OCI-LY1 (cell line): ENCODE results near the gene KCNJ4.

Experiments used
- H2AFZ ChIP-seq: fragments of 200-600 bp; sonication (generic), shearing (Covaris generic); 2 replicates; pipeline ENCODE4 v1.6.0; 2014; ENCODE audit warnings: antibody characterized with exemption, mild to moderate bottlenecking, low read length
- H3F3A ChIP-seq: fragments of 200-600 bp; sonication (generic), shearing (Covaris generic); 2 replicates; pipeline ENCODE4 v1.6.0; 2014; ENCODE audit warnings: mild to moderate bottlenecking, antibody characterized with exemption, low read length, moderate library complexity; ENCODE audit not compliant: insufficient read depth
- H3K27ac ChIP-seq: fragments of 200-600 bp; sonication (generic); 2 replicates; pipeline ENCODE4 v1.5.1; 2014; ENCODE audit warnings: low read length, mixed run types, mild to moderate bottlenecking, low read depth; ENCODE audit not compliant: poor library complexity, severe bottlenecking
- H3K27me3 ChIP-seq: fragments of 200-600 bp; sonication (generic); 2 replicates; pipeline ENCODE4 v1.6.0; 2014; ENCODE audit warnings: antibody characterized with exemption, mild to moderate bottlenecking, low read length, moderate library complexity; ENCODE audit not compliant: insufficient read depth
- H3K36me3 ChIP-seq: fragments of 200-600 bp; sonication (generic); 2 replicates; pipeline ENCODE4 v1.6.1; 2014; ENCODE audit warnings: mild to moderate bottlenecking, antibody characterized with exemption, low read length, moderate library complexity, mixed read lengths; ENCODE audit not compliant: insufficient read depth
- H3K4me1 ChIP-seq: fragments of 200-600 bp; sonication (generic); 2 replicates; pipeline ENCODE4 v1.5.1; 2014; ENCODE audit warnings: mild to moderate bottlenecking, low read length, moderate library complexity; ENCODE audit not compliant: insufficient read depth, severe bottlenecking
- H3K4me2 ChIP-seq: fragments of 200-600 bp; sonication (generic), shearing (Covaris generic); 2 replicates; pipeline ENCODE4 v1.6.1; 2014; ENCODE audit warnings: low read length
- H3K4me3 ChIP-seq: fragments of 200-600 bp; sonication (generic); 2 replicates; pipeline ENCODE4 v1.5.1; 2014; ENCODE audit warnings: low read length, low read depth, mild to moderate bottlenecking, mixed read lengths; ENCODE audit not compliant: poor library complexity, severe bottlenecking
- H3K79me2 ChIP-seq: fragments of 200-600 bp; shearing (Covaris generic); 2 replicates; pipeline ENCODE4 v1.6.1; 2016; ENCODE audit warnings: mixed run types, low read length, mixed read lengths; ENCODE audit not compliant: insufficient read depth
- H3K9ac ChIP-seq: fragments of 200-600 bp; sonication (generic), shearing (Covaris generic); 2 replicates; pipeline ENCODE4 v1.6.1; 2014; ENCODE audit warnings: mild to moderate bottlenecking, low read length, mixed read lengths
- H3K9me2 ChIP-seq: fragments of 200-600 bp; sonication (generic), shearing (Covaris generic); 2 replicates; pipeline ENCODE4 v1.6.1; 2014; ENCODE audit warnings: low read depth, mild to moderate bottlenecking, low read length, mixed read lengths
- H3K9me3 ChIP-seq: fragments of 200-600 bp; shearing (Covaris generic); 2 replicates; pipeline ENCODE4 v1.6.1; 2014; ENCODE audit warnings: low read length, mixed read lengths
- H4K20me1 ChIP-seq: fragments of 200-600 bp; sonication (generic), shearing (Covaris generic); 2 replicates; pipeline ENCODE4 v1.6.0; 2016; ENCODE audit warnings: mild to moderate bottlenecking, low read length; ENCODE audit not compliant: insufficient read depth
- CTCF ChIP-seq: fragments of 200-600 bp; sonication (generic), shearing (Covaris generic); IDR thresholded peaks from 2 replicates; pipeline ENCODE4 v1.5.1; 2017; ENCODE audit warnings: mild to moderate bottlenecking, antibody characterized with exemption, low read length, moderate library complexity, mixed read lengths
- EZH2 ChIP-seq: fragments of 200-600 bp; sonication (generic), shearing (Covaris generic); IDR thresholded peaks from 2 replicates; pipeline ENCODE4 v1.8.0; 2017; ENCODE audit warnings: borderline replicate concordance, mixed run types, mild to moderate bottlenecking, antibody characterized with exemption, low read length, moderate library complexity, mixed read lengths

The KCNJ4 gene

DNA sequence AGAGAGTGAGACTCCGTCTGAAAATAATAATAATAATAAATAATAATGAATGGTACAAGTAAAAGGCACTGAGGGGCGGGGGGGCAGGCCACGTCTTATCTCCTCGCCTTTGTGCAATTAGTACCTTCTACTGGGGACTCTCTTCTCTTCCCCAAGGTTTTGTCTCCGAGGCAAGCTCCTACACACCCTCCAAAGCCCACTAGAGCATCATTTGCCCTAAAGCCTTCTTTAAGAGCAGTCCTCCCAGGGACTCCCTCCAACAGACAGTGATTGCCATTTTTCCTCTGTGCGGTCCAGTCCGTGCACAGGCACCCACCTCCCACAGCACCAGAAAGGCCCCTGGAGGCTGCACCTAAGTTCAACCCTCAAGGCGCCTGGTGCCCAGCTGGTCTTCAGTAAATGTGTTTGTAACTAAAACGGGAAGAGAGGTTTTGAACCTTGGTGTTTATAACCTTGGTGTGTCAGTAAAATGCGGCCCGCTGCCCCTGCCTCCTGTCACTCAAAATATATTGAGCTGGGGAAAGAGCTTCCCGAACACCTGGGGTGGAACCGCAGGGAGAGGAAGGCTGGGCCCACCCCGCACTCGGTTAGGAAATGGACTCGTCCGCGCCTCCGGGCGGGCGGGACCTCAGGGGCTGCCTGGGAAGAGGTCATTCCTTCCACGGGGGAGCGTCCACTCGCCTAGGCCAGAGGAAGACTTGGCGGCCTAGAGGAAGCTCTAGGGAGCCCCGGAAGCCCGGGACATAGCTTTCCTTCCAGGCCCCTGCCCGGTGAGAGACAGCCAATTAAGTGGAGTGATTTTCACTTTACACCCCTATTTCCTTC, 8.2 kb upstream of the KCNJ4 start:
- H3K79me2 ChIP-seq, result no peaks in the 10 kb centered on the region
- H3K4me3 ChIP-seq, result no peak overlapping the region
- no peak for TF ChIP-seq EZH2
- no peak for TF ChIP-seq CTCF
- H4K20me1 ChIP-seq, result no peaks in the 10 kb centered on the region
- H3K9me2 ChIP-seq, result no peaks in the 10 kb centered on the region
- no peak overlapping the region for H3K27ac ChIP-seq
- H3K9me3 ChIP-seq, result no peaks in the 10 kb centered on the region
- no peak overlapping the region for H3K4me2 ChIP-seq
- no peaks in the 10 kb centered on the region for H3K36me3 ChIP-seq
- no peak overlapping the region for H3K9ac ChIP-seq
- H2AFZ ChIP-seq, result no peak overlapping the region
- H3K27me3 ChIP-seq, result 0 out of 2 replicates have a peak, but pooled peaks cover 16% of the 10 kb centered on the region
- H3F3A ChIP-seq, result no peaks in the 10 kb centered on the region
- peaks cover 15% of the 10 kb centered on the region for H3K4me1 ChIP-seq

GRCh38 chr22:38461414-38462081, 6.5 kb upstream of the KCNJ4 start:
- Histone ChIP-seq H3K27me3 (0 out of 2 replicates have a peak, but pooled peaks cover 16% of the 10 kb centered on the region), H3K36me3 (no peaks in the 10 kb centered on the region), H3K9me2 (no peaks in the 10 kb centered on the region), H3K4me1 (peaks cover 15% of the 10 kb centered on the region), H3K4me2 (no peak overlapping the region; the same call in 1 of the 2 replicates), H3K9me3 (no peaks in the 10 kb centered on the region), H3F3A (no peaks in the 10 kb centered on the region), H3K27ac (no peak overlapping the region), H2AFZ (no peak overlapping the region), H3K79me2 (no peaks in the 10 kb centered on the region), H4K20me1 (no peaks in the 10 kb centered on the region), H3K9ac (no peak overlapping the region), H3K4me3 (no peak overlapping the region)
- TF ChIP-seq EZH2 (no peak), CTCF (no peak)

DNA sequence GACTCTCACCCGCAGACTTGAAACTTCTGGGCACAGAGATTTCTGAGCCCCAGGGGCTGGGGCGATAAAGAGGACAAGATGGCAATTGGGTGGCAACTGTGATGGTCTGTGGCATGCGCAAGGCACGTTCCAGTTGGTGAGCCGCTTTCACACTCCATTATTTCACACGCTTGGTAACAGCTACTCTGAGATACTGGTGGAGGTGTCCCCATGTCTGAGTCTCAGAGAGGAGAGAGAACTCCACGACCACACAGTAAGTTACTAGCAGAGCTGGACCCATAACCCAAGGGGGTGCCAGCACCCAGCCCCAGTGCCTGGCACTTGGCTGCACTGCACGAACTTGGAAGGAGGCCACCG, 6.0 kb upstream of the KCNJ4 start:
- H3K4me2 ChIP-seq, result no peak overlapping the region; the same call in 1 of the 2 replicates
- peaks cover 15% of the 10 kb centered on the region for H3K4me1 ChIP-seq
- H2AFZ ChIP-seq, result no peak overlapping the region
- no peak overlapping the region for H3K27ac ChIP-seq
- no peak for TF ChIP-seq CTCF
- TF ChIP-seq EZH2, result no peak
- no peak overlapping the region for H3K4me3 ChIP-seq
- H3K9me2 ChIP-seq, result no peaks in the 10 kb centered on the region
- no peaks in the 10 kb centered on the region for H3K36me3 ChIP-seq
- no peak overlapping the region for H3K9ac ChIP-seq
- 0 out of 2 replicates have a peak, but pooled peaks cover 15% of the 10 kb centered on the region for H3K27me3 ChIP-seq
- no peaks in the 10 kb centered on the region for H3K9me3 ChIP-seq
- no peaks in the 10 kb centered on the region for H4K20me1 ChIP-seq
- no peaks in the 10 kb centered on the region for H3K79me2 ChIP-seq
- no peaks in the 10 kb centered on the region for H3F3A ChIP-seq
